Measurements from ENCODE around the gene VSIG10L. TPM values are rescaled to one million over a fixed set of nuclear protein-coding genes. Genes with fewer than 3 reads are reported as not detected.

The VSIG10L gene
- 0.22 and 0.50 TPM in 2 replicates for total RNA-seq

GRCh38 chr19:51341976-51342580, at the start of gene VSIG10L:
TSS of gene VSIG10L (minus strand) at chr19:51342139. CDS start at chr19:51342124, 15 bp downstream.

GRCh38 chr19:51387924-51388389, 46.0 kb upstream of the VSIG10L start, which contains the start of gene LIM2:
TSS of gene LIM2 (minus strand) at chr19:51387974. CDS start at chr19:51387443, 531 bp downstream.

GRCh38 chr19:51372649-51373504, 30.9 kb upstream of the VSIG10L start, which contains the start of gene NKG7:
TSS of gene NKG7 (minus strand) at chr19:51372654. CDS start at chr19:51372535, 119 bp downstream.

GRCh38 chr19:51368366-51369282, 26.7 kb upstream of the VSIG10L start, which contains the start of gene CLDND2:
TSS of gene CLDND2 (minus strand) at chr19:51369003. CDS start at chr19:51368577, 426 bp downstream.

GRCh38 chr19:51365965-51366388, 24.0 kb upstream of the VSIG10L start, which contains the start of gene ETFB:
TSS of gene ETFB (minus strand) at chr19:51366388. CDS start at chr19:51366326, 62 bp downstream.

GRCh38 chr19:51311351-51312257, 30.3 kb downstream of the VSIG10L start, which contains the start of gene IGLON5:
TSS of gene IGLON5 (plus strand) at chr19:51311644. CDS start at chr19:51311848, 204 bp downstream.

Other genes starting within 250 kb of the VSIG10L start
- gene CTU1, start 233.7 kb downstream of the VSIG10L start, total RNA-seq: 9.5 and 11.1 TPM in 2 replicates
- 0.44 TPM in 1 of 2 replicates, not detected in the other for gene SIGLEC9, start 217.2 kb downstream of the VSIG10L start, total RNA-seq
- not detected in 2 replicates for gene SIGLEC7, start 199.8 kb downstream of the VSIG10L start, total RNA-seq
- 0.22 TPM in 1 of 2 replicates, not detected in the other for gene CD33, start 117.1 kb downstream of the VSIG10L start, total RNA-seq
- not detected in 2 replicates for gene SIGLECL1, start 91.1 kb downstream of the VSIG10L start, total RNA-seq
- not detected in 2 replicates for gene IGLON5, start 30.5 kb downstream of the VSIG10L start, total RNA-seq
- 130 and 137 TPM in 2 replicates for gene ETFB, start 24.2 kb upstream of the VSIG10L start, total RNA-seq
- not detected in 2 replicates for gene CLDND2, start 26.9 kb upstream of the VSIG10L start, total RNA-seq
- not detected in 2 replicates for gene NKG7, start 30.5 kb upstream of the VSIG10L start, total RNA-seq
- not detected in 2 replicates for gene LIM2, start 45.8 kb upstream of the VSIG10L start, total RNA-seq
- gene C19orf84, start 48.5 kb upstream of the VSIG10L start, total RNA-seq: not detected in 2 replicates
- gene SIGLEC10, start 75.5 kb upstream of the VSIG10L start, total RNA-seq: not detected in 2 replicates
- gene SIGLEC8, start 116.3 kb upstream of the VSIG10L start, total RNA-seq: not detected in 2 replicates
- not detected in 2 replicates for gene CEACAM18, start 136.4 kb upstream of the VSIG10L start, total RNA-seq
- gene SIGLEC12, start 159.7 kb upstream of the VSIG10L start, total RNA-seq: not detected in 2 replicates
- 0.11 TPM in 1 of 2 replicates, not detected in the other for gene SIGLEC6, start 189.5 kb upstream of the VSIG10L start, total RNA-seq
- gene ZNF175, start 229.1 kb upstream of the VSIG10L start, total RNA-seq: 6.9 and 7.6 TPM in 2 replicates

Data from uterine smooth muscle cell (primary cell).